ENCODE data around the gene LRRC43. TPM values are rescaled to one million over a fixed set of nuclear protein-coding genes. Genes with fewer than 3 reads are reported as not detected.
A peak's percentile ranks its signal among the peaks of the same experiment; 100 is the strongest.

The LRRC43 gene
- total RNA-seq, 1 experiment from 2014 or later: 0.34 TPM

- no peaks in the 10 kb centered on the region for H3K36me3 ChIP-seq (ENCODE audit: control insufficient read depth, insufficient read depth, low read length)
- ChIA-PET POLR2A (no interaction called here), CTCF (no interaction called here)
- H3K27me3 Mint-ChIP-seq (ENCODE audit: insufficient read depth, unreplicated experiment): no peaks in the 10 kb centered on the region
- H3K4me1 Mint-ChIP-seq (ENCODE audit: low read depth, unreplicated experiment): no peaks in the 10 kb centered on the region
- H3K4me3 Mint-ChIP-seq (ENCODE audit: unreplicated experiment): no peak overlapping the region
- H3K27me3 ChIP-seq (replicated peaks; ENCODE audit: control insufficient read depth, insufficient read depth, low read length): no peaks in the 10 kb centered on the region
- TF ChIP-seq CTCF (IDR thresholded peaks at IDR 0.05; ENCODE audit: insufficient read depth in 1 of 2, low read depth in 1 of 2, low read length in 1 of 2, severe bottlenecking in 1 of 2, unreplicated experiment in 1 of 2): no peak
- intact Hi-C loops (cut with micrococcal nuclease; ENCODE audit: unreplicated experiment): no loop called here
- no peaks in the 10 kb centered on the region for H3K9me3 Mint-ChIP-seq (ENCODE audit: unreplicated experiment)
- BruUV-seq (replicated peaks): no TSS peak
- no peak overlapping the region for H3K4me3 ChIP-seq (ENCODE audit: low read depth, low read length)
- H3K36me3 Mint-ChIP-seq (ENCODE audit: insufficient read depth, unreplicated experiment): no peaks in the 10 kb centered on the region
- H3K9me3 ChIP-seq: no peaks in the 10 kb centered on the region
- no peak for DNase-seq
- no peak overlapping the region for H3K27ac Mint-ChIP-seq (ENCODE audit: unreplicated experiment)
- H3K4me1 ChIP-seq: no peaks in the 10 kb centered on the region
Measured at GRCh38 chr12:122187466-122187865, 4.5 kb downstream of the LRRC43 start.

GRCh38 chr12:122189626-122190475 lies 6.9 kb downstream of the LRRC43 start:
- CTCF ChIA-PET: interaction anchor here (0.7 kb wide), 1 partner anchor 33 kb away, joined by 4 read pairs; no protein-coding TSS in a partner anchor
- POLR2A ChIA-PET: interaction anchor here (0.6 kb wide), 1 partner anchor 31 kb away, joined by 3 read pairs; no protein-coding TSS in a partner anchor
- intact Hi-C loops (cut with micrococcal nuclease; ENCODE audit: unreplicated experiment): loop anchor here (2.0 kb wide), 1 partner anchor 135 kb away; no protein-coding TSS in a partner anchor
- H3K4me3 Mint-ChIP-seq (ENCODE audit: unreplicated experiment): no peak overlapping the region
- H3K36me3 Mint-ChIP-seq (ENCODE audit: insufficient read depth, unreplicated experiment): no peaks in the 10 kb centered on the region
- H3K4me1 Mint-ChIP-seq (ENCODE audit: low read depth, unreplicated experiment): no peaks in the 10 kb centered on the region
- H3K9me3 ChIP-seq: no peaks in the 10 kb centered on the region
- DNase-seq: no peak
- no peaks in the 10 kb centered on the region for H3K36me3 ChIP-seq (ENCODE audit: control insufficient read depth, insufficient read depth, low read length)
- no peak overlapping the region for H3K4me3 ChIP-seq (ENCODE audit: low read depth, low read length)
- H3K4me1 ChIP-seq: no peaks in the 10 kb centered on the region
- TF ChIP-seq CTCF (IDR thresholded peaks at IDR 0.05; ENCODE audit: insufficient read depth in 1 of 2, low read depth in 1 of 2, low read length in 1 of 2, severe bottlenecking in 1 of 2, unreplicated experiment in 1 of 2): no peak
- no peaks in the 10 kb centered on the region for H3K27me3 Mint-ChIP-seq (ENCODE audit: insufficient read depth, unreplicated experiment)
- H3K27me3 ChIP-seq (replicated peaks; ENCODE audit: control insufficient read depth, insufficient read depth, low read length): no peaks in the 10 kb centered on the region
- no peaks in the 10 kb centered on the region for H3K9me3 Mint-ChIP-seq (ENCODE audit: unreplicated experiment)
- BruUV-seq (replicated peaks): no TSS peak
- no peak overlapping the region for H3K27ac Mint-ChIP-seq (ENCODE audit: unreplicated experiment)

GRCh38 chr12:122190842-122191668 lies 8.1 kb downstream of the LRRC43 start:
- no peak overlapping the region for H3K4me3 Mint-ChIP-seq (ENCODE audit: unreplicated experiment)
- Histone ChIP-seq H3K36me3 (ENCODE audit: control insufficient read depth, insufficient read depth, low read length) (no peaks in the 10 kb centered on the region), H3K27me3 (replicated peaks; ENCODE audit: control insufficient read depth, insufficient read depth, low read length) (no peaks in the 10 kb centered on the region), H3K9me3 (no peaks in the 10 kb centered on the region), H3K4me1 (no peaks in the 10 kb centered on the region), H3K4me3 (ENCODE audit: low read depth, low read length) (no peak overlapping the region)
- ChIA-PET POLR2A (interaction anchor here (0.6 kb wide), 1 partner anchor 12 kb away, joined by 3 read pairs; the partner anchor contains the start of gene B3GNT4), CTCF (interaction anchor here (0.5 to 1.2 kb wide), 15 partner anchors 8 to 144 kb away, joined by 3 to 11 read pairs (median 4); partner anchors contain the start of genes B3GNT4 and LRRC43)
- peaks cover 8% of the 10 kb centered on the region for H3K9me3 Mint-ChIP-seq (ENCODE audit: unreplicated experiment)
- TF ChIP-seq CTCF (IDR thresholded peaks at IDR 0.05; ENCODE audit: insufficient read depth in 1 of 2, low read depth in 1 of 2, low read length in 1 of 2, severe bottlenecking in 1 of 2, unreplicated experiment in 1 of 2): peak; percentile 88 to 91
- H3K36me3 Mint-ChIP-seq (ENCODE audit: insufficient read depth, unreplicated experiment): no peaks in the 10 kb centered on the region
- no TSS peak for BruUV-seq (replicated peaks)
- intact Hi-C loops (cut with micrococcal nuclease; ENCODE audit: unreplicated experiment): loop anchor here (1.0 to 2.0 kb wide), 3 partner anchors 31 to 136 kb away; no protein-coding TSS in a partner anchor
- H3K27ac Mint-ChIP-seq (ENCODE audit: unreplicated experiment): no peak overlapping the region
- no peaks in the 10 kb centered on the region for H3K27me3 Mint-ChIP-seq (ENCODE audit: insufficient read depth, unreplicated experiment)
- no peaks in the 10 kb centered on the region for H3K4me1 Mint-ChIP-seq (ENCODE audit: low read depth, unreplicated experiment)
- peak; percentile 81 to 88 for DNase-seq
